ENCODE measurements around the gene ZNF778.

DNA sequence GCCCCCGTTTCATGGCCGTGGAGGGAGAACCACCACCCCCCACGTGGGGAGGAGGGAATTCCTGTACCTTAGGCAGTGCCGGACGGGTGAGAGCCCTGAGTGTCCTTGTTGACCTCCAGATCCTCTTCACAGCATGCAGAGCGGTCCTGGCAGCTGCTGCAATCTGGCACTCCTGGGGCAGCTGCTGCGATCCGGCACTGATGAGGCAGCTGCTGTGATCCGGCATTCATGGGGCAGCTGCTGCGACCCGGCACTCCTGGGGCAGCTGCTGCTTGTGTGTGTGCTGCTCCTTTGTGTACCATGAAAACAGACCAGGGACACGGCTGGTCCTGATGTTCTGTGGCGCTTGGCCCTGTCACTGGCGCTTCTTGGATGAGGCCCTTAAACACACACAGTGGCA is 12.8 kb downstream of the ZNF778 start:
- TF ChIP-seq, protein P1, sequence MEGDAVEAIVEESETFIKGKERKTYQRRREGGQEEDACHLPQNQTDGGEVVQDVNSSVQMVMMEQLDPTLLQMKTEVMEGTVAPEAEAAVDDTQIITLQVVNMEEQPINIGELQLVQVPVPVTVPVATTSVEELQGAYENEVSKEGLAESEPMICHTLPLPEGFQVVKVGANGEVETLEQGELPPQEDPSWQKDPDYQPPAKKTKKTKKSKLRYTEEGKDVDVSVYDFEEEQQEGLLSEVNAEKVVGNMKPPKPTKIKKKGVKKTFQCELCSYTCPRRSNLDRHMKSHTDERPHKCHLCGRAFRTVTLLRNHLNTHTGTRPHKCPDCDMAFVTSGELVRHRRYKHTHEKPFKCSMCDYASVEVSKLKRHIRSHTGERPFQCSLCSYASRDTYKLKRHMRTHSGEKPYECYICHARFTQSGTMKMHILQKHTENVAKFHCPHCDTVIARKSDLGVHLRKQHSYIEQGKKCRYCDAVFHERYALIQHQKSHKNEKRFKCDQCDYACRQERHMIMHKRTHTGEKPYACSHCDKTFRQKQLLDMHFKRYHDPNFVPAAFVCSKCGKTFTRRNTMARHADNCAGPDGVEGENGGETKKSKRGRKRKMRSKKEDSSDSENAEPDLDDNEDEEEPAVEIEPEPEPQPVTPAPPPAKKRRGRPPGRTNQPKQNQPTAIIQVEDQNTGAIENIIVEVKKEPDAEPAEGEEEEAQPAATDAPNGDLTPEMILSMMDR (IDR thresholded peaks at IDR 0.05; ENCODE audit: insufficient read depth, low read length): no peak
- no peak for TF ChIP-seq SPI1 (IDR thresholded peaks at IDR 0.05; ENCODE audit: borderline replicate concordance, low read depth)
- TF ChIP-seq REST (IDR thresholded peaks at IDR 0.05; ENCODE audit: insufficient replicate concordance, low read depth): no peak
- TF ChIP-seq POLR2AphosphoS5 (IDR thresholded peaks at IDR 0.05; ENCODE audit: low read depth): no peak

Measured in HL-60 (cell line).